Vagina (tissue), 2 donors: Measurements from ENCODE around the gene RAB17. TPM values are rescaled to one million over a fixed set of nuclear protein-coding genes. Genes with fewer than 3 reads are reported as not detected.
A peak's percentile ranks its signal among the peaks of the same experiment; 100 is the strongest.

Source experiments
- DNase-seq, 2 donors: peaks; one replicate each; pipeline ENCODE4 v3.0.0-alpha.2; 2017; ENCODE audit errors: extremely low spot score in 2 of 2
- H3K27ac ChIP-seq: fragments of 200-600 bp; sonication (generic); one replicate; pipeline ENCODE4 v1.5.1; 2019
- H3K27me3 ChIP-seq: fragments of 200-600 bp; sonication (generic); one replicate; pipeline ENCODE4 v1.5.1; 2019
- H3K36me3 ChIP-seq, 2 donors: fragments of 200-600 bp; sonication (generic); one replicate each; pipeline ENCODE4 v1.5.1; 2017 to 2019
- H3K4me1 ChIP-seq: fragments of 200-600 bp; sonication (generic); one replicate; pipeline ENCODE4 v1.5.1; 2019
- H3K4me3 ChIP-seq, 2 donors: fragments of 200-600 bp; sonication (generic); 1 replicate in 1 of 2; 2 replicates in 1 of 2; pipeline ENCODE4 v1.5.1; 2016 to 2019
- H3K9me3 ChIP-seq: fragments of 200-600 bp; sonication (generic); one replicate; pipeline ENCODE4 v1.5.1; 2019
- CTCF ChIP-seq, 3 experiments: fragments of 450-650 bp in 2 of 3; fragments of 200-600 bp in 1 of 3; sonication (generic) in 1 of 3; IDR thresholded peaks; one replicate each; pipeline ENCODE4 v1.5.1; 2017 to 2019; ENCODE audit warnings: antibody characterized with exemption in 3 of 3, mild to moderate bottlenecking in 2 of 3, moderate library complexity in 2 of 3
- POLR2A ChIP-seq, 2 donors: fragments of 450-650 bp; IDR thresholded peaks; one replicate each; pipeline ENCODE4 v1.6.1; 2017; ENCODE audit warnings: antibody characterized with exemption in 2 of 2, mild to moderate bottlenecking in 2 of 2, moderate library complexity in 2 of 2
- POLR2AphosphoS5 ChIP-seq, 2 donors: sonication (generic); formaldehyde crosslinking; IDR thresholded peaks; one replicate each; pipeline ENCODE4 v1.9.0; 2017; ENCODE audit warnings: antibody characterized with exemption in 2 of 2, mild to moderate bottlenecking in 2 of 2, low read depth in 1 of 2; ENCODE audit not compliant: insufficient read depth in 1 of 2
- intact Hi-C: fragments of 100-400 bp; cut with DNase I; formaldehyde crosslinking; loops from one replicate; pipeline ENCODE4 v1.15.1; 2023
- total RNA-seq: library from RNA; depleted of rRNA; stranded (reverse); fragments of >200 nt; gene quantifications from one replicate; pipeline ENCODE4 v1.2.3, GENCODE V29; 2016

Gene RAB17
- total RNA-seq, 1 donor from 2014 or later, result not detected

GRCh38 chr2:237588044-237588696 is 2.4 kb downstream of the RAB17 start:
- TF ChIP-seq POLR2A (IDR thresholded peaks at IDR 0.05) (no peak), CTCF (IDR thresholded peaks at IDR 0.05) (no peak), POLR2AphosphoS5 (IDR thresholded peaks at IDR 0.05; ENCODE audit: insufficient read depth in 1 of 2, low read depth in 1 of 2) (no peak)
- H3K27me3 ChIP-seq, result no peaks in the 10 kb centered on the region
- H3K4me3 ChIP-seq, result no peak overlapping the region
- H3K4me1 ChIP-seq, result peaks cover 6% of the 10 kb centered on the region
- DNase-seq, result no peak
- H3K36me3 ChIP-seq, result no peaks in the 10 kb centered on the region
- H3K27ac ChIP-seq, result no peak overlapping the region
- no peaks in the 10 kb centered on the region for H3K9me3 ChIP-seq
- intact Hi-C loops, result no loop called here

- no peak overlapping the region for H3K27ac ChIP-seq
- DNase-seq, result no peak
- intact Hi-C loops, result no loop called here
- H3K4me3 ChIP-seq, result no peak overlapping the region
- no peaks in the 10 kb centered on the region for H3K9me3 ChIP-seq
- no peaks in the 10 kb centered on the region for H3K36me3 ChIP-seq
- TF ChIP-seq CTCF (IDR thresholded peaks at IDR 0.05), result no peak
- no peak for TF ChIP-seq POLR2AphosphoS5 (IDR thresholded peaks at IDR 0.05; ENCODE audit: insufficient read depth in 1 of 2, low read depth in 1 of 2)
- TF ChIP-seq POLR2A (IDR thresholded peaks at IDR 0.05), result no peak
- H3K4me1 ChIP-seq, result peaks cover 16% of the 10 kb centered on the region
- H3K27me3 ChIP-seq, result no peaks in the 10 kb centered on the region
These were observed 4.8 kb downstream of the RAB17 start for GRCh38 chr2:237585590-237586221.

- no peak for TF ChIP-seq CTCF (IDR thresholded peaks at IDR 0.05)
- TF ChIP-seq POLR2A (IDR thresholded peaks at IDR 0.05), result no peak
- TF ChIP-seq POLR2AphosphoS5 (IDR thresholded peaks at IDR 0.05; ENCODE audit: insufficient read depth in 1 of 2, low read depth in 1 of 2), result no peak
- no peak for DNase-seq
- Histone ChIP-seq H3K36me3 (no peaks in the 10 kb centered on the region), H3K27me3 (no peaks in the 10 kb centered on the region), H3K4me1 (peaks cover 12% of the 10 kb centered on the region), H3K4me3 (no peak overlapping the region), H3K27ac (no peak overlapping the region), H3K9me3 (no peaks in the 10 kb centered on the region)
- intact Hi-C loops, result loop anchor here (5.0 kb wide), 1 partner anchor 164 kb away; no protein-coding TSS in a partner anchor
These were observed 6.9 kb downstream of the RAB17 start for GRCh38 chr2:237583385-237584295.

- Histone ChIP-seq H3K4me1 (peaks cover 12% of the 10 kb centered on the region), H3K9me3 (no peaks in the 10 kb centered on the region), H3K36me3 (no peaks in the 10 kb centered on the region), H3K27me3 (no peaks in the 10 kb centered on the region), H3K27ac (peak overlapping the region; percentile 61), H3K4me3 (no peak overlapping the region)
- DNase-seq, result peak in 1 of 2 donors; percentile 92
- intact Hi-C loops, result loop anchor here (5.0 kb wide), 1 partner anchor 165 kb away; no protein-coding TSS in a partner anchor
- peak in 1 of 2 donors; percentile 23 for TF ChIP-seq POLR2AphosphoS5 (IDR thresholded peaks at IDR 0.05; ENCODE audit: insufficient read depth in 1 of 2, low read depth in 1 of 2)
- no peak for TF ChIP-seq POLR2A (IDR thresholded peaks at IDR 0.05)
- TF ChIP-seq CTCF (IDR thresholded peaks at IDR 0.05), result peak in 2 of 3 experiments; percentile 7 to 52
These were observed 8.5 kb downstream of the RAB17 start for GRCh38 chr2:237581751-237582746.
